H9 (cell line): ENCODE data around the gene SLC22A12. TPM values are rescaled to one million over a fixed set of nuclear protein-coding genes. Genes with fewer than 3 reads are reported as not detected.

ENCODE experiments used
- DNase-seq: peaks from one replicate; pipeline ENCODE4 v3.0.0-alpha.2; 2017
- H2AFZ ChIP-seq: one replicate; pipeline ENCODE4 v1.6.1; 2013; ENCODE audit warnings: mild to moderate bottlenecking, low read length, control low read depth, moderate library complexity
- H2AK5ac ChIP-seq: 2 replicates; pipeline ENCODE4 v1.6.1; 2013; ENCODE audit warnings: low read length, control low read depth, mixed read lengths; ENCODE audit not compliant: insufficient read length
- H2BK120ac ChIP-seq: one replicate; pipeline ENCODE4 v1.6.1; 2013; ENCODE audit warnings: low read depth, mild to moderate bottlenecking, low read length, control low read depth, inconsistent platforms; ENCODE audit not compliant: poor library complexity, severe bottlenecking
- H2BK12ac ChIP-seq: 2 replicates; pipeline ENCODE4 v1.6.1; 2013; ENCODE audit warnings: low read length, control low read depth, mixed read lengths, low read depth; ENCODE audit not compliant: insufficient read length
- H2BK15ac ChIP-seq: 2 replicates; pipeline ENCODE4 v1.6.1; 2013; ENCODE audit warnings: low read depth, low read length, control low read depth
- H2BK20ac ChIP-seq: one replicate; pipeline ENCODE4 v1.6.1; 2013; ENCODE audit warnings: low read depth, mild to moderate bottlenecking, low read length, control low read depth, inconsistent platforms; ENCODE audit not compliant: poor library complexity, severe bottlenecking
- H2BK5ac ChIP-seq: 2 replicates; pipeline ENCODE4 v1.6.1; 2013; ENCODE audit warnings: low read length, control low read depth, mixed read lengths; ENCODE audit not compliant: insufficient read length
- H3K14ac ChIP-seq: 2 replicates; pipeline ENCODE4 v1.6.1; 2013; ENCODE audit warnings: low read length, control low read depth; ENCODE audit not compliant: insufficient read depth
- H3K18ac ChIP-seq: 2 replicates; pipeline ENCODE4 v1.6.1; 2013; ENCODE audit warnings: low read depth, mild to moderate bottlenecking, mixed read lengths, low read length, control low read depth; ENCODE audit not compliant: insufficient read length
- H3K23ac ChIP-seq: 2 replicates; pipeline ENCODE4 v1.6.1; 2013; ENCODE audit warnings: low read length, control low read depth, mixed read lengths, low read depth; ENCODE audit not compliant: insufficient read length
- H3K23me2 ChIP-seq: 2 replicates; pipeline ENCODE4 v1.6.1; 2013; ENCODE audit warnings: low read depth, mild to moderate bottlenecking, mixed read lengths, low read length, control low read depth; ENCODE audit not compliant: insufficient read length, poor library complexity, severe bottlenecking
- H3K27ac ChIP-seq: 2 replicates; pipeline ENCODE4 v1.5.1; 2013; ENCODE audit warnings: low read length, control low read depth, mixed read lengths, low read depth; ENCODE audit not compliant: insufficient read length
- H3K27me3 ChIP-seq: 2 replicates; pipeline ENCODE4 v1.6.1; 2013; ENCODE audit warnings: low read length, control low read depth, inconsistent platforms; ENCODE audit not compliant: insufficient read depth
- H3K4ac ChIP-seq: 2 replicates; pipeline ENCODE4 v1.6.1; 2013; ENCODE audit warnings: low read depth, mild to moderate bottlenecking, control low read depth, inconsistent platforms, low read length, moderate library complexity
- H3K4me1 ChIP-seq: 2 replicates; pipeline ENCODE4 v1.6.1; 2013; ENCODE audit warnings: low read length, control low read depth, inconsistent platforms; ENCODE audit not compliant: insufficient read depth
- H3K4me2 ChIP-seq: 2 replicates; pipeline ENCODE4 v1.6.1; 2013; ENCODE audit warnings: low read length, control low read depth, mixed read lengths; ENCODE audit not compliant: insufficient read length, insufficient read depth
- H3K56ac ChIP-seq: 2 replicates; pipeline ENCODE4 v1.6.1; 2013; ENCODE audit warnings: low read depth, mild to moderate bottlenecking, mixed read lengths, low read length, control low read depth; ENCODE audit not compliant: insufficient read length
- H3K79me1 ChIP-seq: 2 replicates; pipeline ENCODE4 v1.6.1; 2013; ENCODE audit warnings: low read depth, mild to moderate bottlenecking, moderate library complexity, low read length, control low read depth, inconsistent platforms; ENCODE audit not compliant: insufficient read depth, poor library complexity, severe bottlenecking
- H3K79me2 ChIP-seq: 2 replicates; pipeline ENCODE4 v1.6.1; 2013; ENCODE audit warnings: low read length, control low read depth, inconsistent platforms; ENCODE audit not compliant: insufficient read depth
- H3K9ac ChIP-seq: 2 replicates; pipeline ENCODE4 v1.6.1; 2013; ENCODE audit warnings: low read length, control low read depth, mixed read lengths; ENCODE audit not compliant: insufficient read length; ENCODE audit errors: extremely low read depth
- H3K9me3 ChIP-seq: one replicate; pipeline ENCODE4 v1.6.1; 2013; ENCODE audit warnings: low read depth, low read length, inconsistent platforms; ENCODE audit not compliant: control insufficient read depth
- H3T11ph ChIP-seq: one replicate; pipeline ENCODE4 v1.6.1; 2013; ENCODE audit warnings: mild to moderate bottlenecking, low read length, control low read depth, inconsistent platforms
- H4K20me1 ChIP-seq: one replicate; pipeline ENCODE4 v1.6.1; 2013; ENCODE audit not compliant: control insufficient read depth, insufficient read length, insufficient read depth
- H4K5ac ChIP-seq: 2 replicates; pipeline ENCODE4 v1.6.1; 2013; ENCODE audit warnings: low read depth, mild to moderate bottlenecking, mixed read lengths, low read length, control low read depth; ENCODE audit not compliant: insufficient read length
- H4K8ac ChIP-seq: replicated peaks from 2 replicates; pipeline ENCODE4 v1.6.1; 2013; ENCODE audit warnings: low read length, control low read depth, mixed read lengths, low read depth; ENCODE audit not compliant: insufficient read length
- H4K91ac ChIP-seq: 2 replicates; pipeline ENCODE4 v1.6.1; 2013; ENCODE audit warnings: low read depth, mild to moderate bottlenecking, moderate library complexity, mixed read lengths, low read length, control low read depth; ENCODE audit not compliant: insufficient read length
- H3K27ac Mint-ChIP-seq, 3 experiments: 2 replicates in 2 of 3; 3 replicates in 1 of 3; pipeline ENCODE4 v1.8.0; 2020 to 2021; ENCODE audit warnings: mixed read lengths in 3 of 3, mild to moderate bottlenecking in 1 of 3, moderate library complexity in 1 of 3
- H3K27me3 Mint-ChIP-seq: 2 replicates; pipeline ENCODE4 v1.8.0; 2021; ENCODE audit warnings: low read depth, mild to moderate bottlenecking, moderate library complexity, mixed read lengths
- H3K36me3 Mint-ChIP-seq, 3 experiments: 2 replicates in 2 of 3; 3 replicates in 1 of 3; pipeline ENCODE4 v1.8.0; 2020 to 2021; ENCODE audit warnings: low read depth in 3 of 3, mixed read lengths in 3 of 3; ENCODE audit not compliant: insufficient read depth in 1 of 3
- H3K4me1 Mint-ChIP-seq, 2 experiments: 2 replicates each; pipeline ENCODE4 v1.8.0; 2020; ENCODE audit warnings: mixed read lengths in 2 of 2
- H3K4me3 Mint-ChIP-seq, 2 experiments: 2 replicates in 1 of 2; 3 replicates in 1 of 2; pipeline ENCODE4 v1.8.0; 2020 to 2021; ENCODE audit warnings: mild to moderate bottlenecking in 2 of 2, mixed read lengths in 2 of 2, moderate library complexity in 1 of 2
- H3K9me3 Mint-ChIP-seq, 2 experiments: 2 replicates in 1 of 2; 3 replicates in 1 of 2; pipeline ENCODE4 v1.8.0; 2020; ENCODE audit warnings: mild to moderate bottlenecking in 2 of 2, mixed read lengths in 2 of 2, moderate library complexity in 1 of 2
- CTCF ChIP-seq: fragments of 200-600 bp; sonication (generic); conservative IDR thresholded peaks from 3 replicates; pipeline ENCODE4 v1.8.0; 2021; ENCODE audit warnings: antibody characterized with exemption, mild to moderate bottlenecking
- WGBS: extraction: QIAGEN DNeasy Blood & Tissue Kit; methylation state at CpG from one replicate; pipeline ENCODE4 v1.1.7; 2013; ENCODE audit warnings: missing lambda C conversion rate, low lambda C conversion rate, mixed read lengths; ENCODE audit not compliant: insufficient read length; ENCODE audit errors: extremely low coverage; 5-methylcytosine and 5-hydroxymethylcytosine counted together
- total RNA-seq: library from RNA; stranded (reverse); gene quantifications from 2 replicates; pipeline ENCODE4 v1.2.1, GENCODE V29; 2021

The SLC22A12 gene
- total RNA-seq, 1 experiment from 2014 or later, result not detected

DNA sequence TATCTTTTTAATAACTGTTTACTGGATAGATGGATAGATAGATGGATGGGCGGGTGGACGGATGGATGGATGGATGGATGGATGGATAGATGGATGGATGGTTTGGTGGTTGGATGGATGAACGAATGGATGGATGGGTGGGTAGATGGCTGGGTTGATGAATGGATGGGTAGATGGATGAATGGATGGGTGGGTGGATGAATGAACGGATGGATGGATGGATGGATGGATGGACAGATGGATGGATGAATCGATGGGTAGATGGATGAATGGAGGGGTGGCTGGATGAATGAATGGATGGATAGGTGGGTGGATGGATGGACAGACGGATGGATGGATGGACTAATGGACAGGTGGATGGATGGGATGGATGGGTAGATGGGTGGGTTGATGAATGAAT is 13.8 kb upstream of the SLC22A12 start:
- no peaks in the 10 kb centered on the region for H3K79me1 ChIP-seq
- H3K27me3 ChIP-seq, result no peaks in the 10 kb centered on the region; the same call in 1 of the 2 replicates
- no peak overlapping the region for H4K91ac ChIP-seq
- H2BK120ac ChIP-seq, result no peak overlapping the region
- WGBS, result 100% methylated on average over 3 of the region's 6 CpGs
- Mint-ChIP-seq H3K27me3 (peaks cover 31% of the 10 kb centered on the region), H3K4me3 (no peak overlapping the region), H3K27ac (no peak overlapping the region), H3K4me1 (peaks cover 3 to 6% of the 10 kb centered on the region in 2 experiments; a peak in 3 of 4 replicates), H3K9me3 (peaks cover 0 to 2% of the 10 kb centered on the region in 2 experiments; a peak in 1 of 5 replicates), H3K36me3 (no peaks in the 10 kb centered on the region)
- H2AK5ac ChIP-seq, result no peak overlapping the region
- no peak overlapping the region for H2AFZ ChIP-seq
- no peak overlapping the region for H2BK12ac ChIP-seq
- no peak overlapping the region for H3K4me2 ChIP-seq
- no peak overlapping the region for H3K9ac ChIP-seq
- H4K8ac ChIP-seq, result no peak overlapping the region
- no peak overlapping the region for H2BK5ac ChIP-seq
- no peak overlapping the region for H2BK20ac ChIP-seq
- no peaks in the 10 kb centered on the region for H3K23me2 ChIP-seq
- H3K14ac ChIP-seq, result no peak overlapping the region
- TF ChIP-seq CTCF, result no peak
- H4K5ac ChIP-seq, result no peak overlapping the region
- no peak for DNase-seq
- H3K18ac ChIP-seq, result no peak overlapping the region
- no peak overlapping the region for H3K56ac ChIP-seq
- H3K4ac ChIP-seq, result no peak overlapping the region
- no peaks in the 10 kb centered on the region for H3K9me3 ChIP-seq
- no peak overlapping the region for H3K27ac ChIP-seq
- H3K4me1 ChIP-seq, result no peaks in the 10 kb centered on the region
- H3T11ph ChIP-seq, result no peak overlapping the region
- no peak overlapping the region for H2BK15ac ChIP-seq
- H3K23ac ChIP-seq, result no peak overlapping the region
- no peaks in the 10 kb centered on the region for H4K20me1 ChIP-seq
- H3K79me2 ChIP-seq, result no peaks in the 10 kb centered on the region
